Mesendoderm (in vitro differentiated cells): ENCODE data around the gene RNASE4.

Experiments
- DNase-seq: peaks from one replicate; pipeline ENCODE4 v3.0.0; 2013
- H2AK5ac ChIP-seq: 2 replicates; pipeline ENCODE4 v1.6.1; 2013; ENCODE audit warnings: low read length, inconsistent platforms
- H2BK120ac ChIP-seq: 2 replicates; pipeline ENCODE4 v1.6.1; 2013; ENCODE audit warnings: low read depth, mild to moderate bottlenecking, low read length, moderate library complexity, mixed read lengths
- H2BK15ac ChIP-seq: replicated peaks from 2 replicates; pipeline ENCODE4 v1.6.1; 2013; ENCODE audit warnings: low read depth, mild to moderate bottlenecking, moderate library complexity
- H2BK5ac ChIP-seq: 2 replicates; pipeline ENCODE4 v1.6.1; 2013; ENCODE audit warnings: low read length, inconsistent platforms
- H3K18ac ChIP-seq: 2 replicates; pipeline ENCODE4 v1.6.1; 2013; ENCODE audit warnings: mild to moderate bottlenecking, low read length, mixed read lengths
- H3K23ac ChIP-seq: one replicate; pipeline ENCODE4 v1.6.1; 2013; ENCODE audit warnings: low read length
- H3K27ac ChIP-seq: 2 replicates; pipeline ENCODE4 v1.5.1; 2013; ENCODE audit warnings: low read depth, mild to moderate bottlenecking, inconsistent platforms, low read length, moderate library complexity
- H3K27me3 ChIP-seq: 2 replicates; pipeline ENCODE4 v1.6.1; 2013; ENCODE audit warnings: low read length, control low read depth, mild to moderate bottlenecking, inconsistent platforms; ENCODE audit not compliant: insufficient read depth, poor library complexity
- H3K36me3 ChIP-seq: 2 replicates; pipeline ENCODE4 v1.6.1; 2013; ENCODE audit warnings: low read length, inconsistent platforms; ENCODE audit not compliant: control insufficient read depth, insufficient read depth
- H3K4ac ChIP-seq: one replicate; pipeline ENCODE4 v1.6.1; 2013; ENCODE audit warnings: low read depth, mild to moderate bottlenecking, low read length, moderate library complexity
- H3K4me1 ChIP-seq: 2 replicates; pipeline ENCODE4 v1.6.1; 2013; ENCODE audit warnings: low read depth, low read length, inconsistent platforms; ENCODE audit not compliant: control insufficient read depth
- H3K4me2 ChIP-seq: 2 replicates; pipeline ENCODE4 v1.6.1; 2013; ENCODE audit warnings: low read length
- H3K4me3 ChIP-seq: 2 replicates; pipeline ENCODE4 v1.5.1; 2013; ENCODE audit warnings: mild to moderate bottlenecking, low read length
- H3K56ac ChIP-seq: one replicate; pipeline ENCODE4 v1.6.1; 2013; ENCODE audit warnings: low read length
- H3K79me1 ChIP-seq: 2 replicates; pipeline ENCODE4 v1.6.1; 2013; ENCODE audit warnings: low read length, inconsistent platforms
- H3K79me2 ChIP-seq: 2 replicates; pipeline ENCODE4 v1.6.1; 2013; ENCODE audit warnings: mild to moderate bottlenecking, low read length; ENCODE audit not compliant: control insufficient read depth, insufficient read depth
- H3K9ac ChIP-seq: 2 replicates; pipeline ENCODE4 v1.6.1; 2013; ENCODE audit warnings: low read length, inconsistent platforms
- H4K5ac ChIP-seq: one replicate; pipeline ENCODE4 v1.6.1; 2013; ENCODE audit warnings: low read length
- H4K8ac ChIP-seq: one replicate; pipeline ENCODE4 v1.6.1; 2013; ENCODE audit warnings: low read depth, mild to moderate bottlenecking, control low read depth, low read length, moderate library complexity
- WGBS: extraction: QIAGEN DNeasy Blood & Tissue Kit; methylation state at CpG from one replicate; pipeline ENCODE4 v1.1.7; 2013; ENCODE audit warnings: low lambda C conversion rate, missing lambda C conversion rate; ENCODE audit not compliant: insufficient coverage; ENCODE audit errors: extremely low coverage; 5-methylcytosine and 5-hydroxymethylcytosine counted together

Gene RNASE4

GRCh38 chr14:20658246-20658645 is 26.1 kb upstream of the RNASE4 start:
- Histone ChIP-seq H3K4me1 (peaks cover 6% of the 10 kb centered on the region), H4K5ac (no peak overlapping the region), H3K27ac (no peak overlapping the region), H3K4ac (no peak overlapping the region), H3K79me2 (no peaks in the 10 kb centered on the region), H2BK5ac (no peak overlapping the region), H3K79me1 (no peaks in the 10 kb centered on the region), H3K18ac (no peak overlapping the region), H3K4me3 (no peak overlapping the region), H2BK15ac (no peak overlapping the region), H3K4me2 (no peak overlapping the region), H2AK5ac (no peak overlapping the region), H3K36me3 (no peaks in the 10 kb centered on the region), H3K56ac (peak overlapping the region; percentile 31), H3K23ac (no peak overlapping the region), H4K8ac (no peak overlapping the region), H2BK120ac (no peak overlapping the region), H3K27me3 (no peaks in the 10 kb centered on the region), H3K9ac (no peak overlapping the region)
- DNase-seq = no peak
- WGBS = no CpG with 5 or more reads among the region's 3 CpGs

GRCh38 chr14:20659336-20659735 is 25.0 kb upstream of the RNASE4 start:
- Histone ChIP-seq H3K56ac (no peak overlapping the region), H2AK5ac (peak overlapping the region; percentile 19), H2BK15ac (no peak overlapping the region), H3K23ac (no peak overlapping the region), H3K4ac (no peak overlapping the region), H3K4me3 (no peak overlapping the region), H3K79me2 (no peaks in the 10 kb centered on the region), H3K4me2 (no peak overlapping the region), H2BK120ac (no peak overlapping the region), H4K5ac (no peak overlapping the region), H3K4me1 (peaks cover 6% of the 10 kb centered on the region), H4K8ac (no peak overlapping the region), H3K27ac (no peak overlapping the region), H3K9ac (no peak overlapping the region), H3K79me1 (no peaks in the 10 kb centered on the region), H3K36me3 (no peaks in the 10 kb centered on the region), H3K18ac (no peak overlapping the region), H3K27me3 (no peaks in the 10 kb centered on the region), H2BK5ac (no peak overlapping the region)
- WGBS = no CpG with 5 or more reads among the region's 6 CpGs
- no peak for DNase-seq

GRCh38 chr14:20659813-20660395 is 24.5 kb upstream of the RNASE4 start:
- Histone ChIP-seq H2BK15ac (no peak overlapping the region), H3K23ac (no peak overlapping the region), H3K27me3 (no peaks in the 10 kb centered on the region), H3K18ac (no peak overlapping the region), H3K36me3 (no peaks in the 10 kb centered on the region), H2AK5ac (no peak overlapping the region), H3K4me3 (no peak overlapping the region), H3K79me2 (no peaks in the 10 kb centered on the region), H3K4ac (no peak overlapping the region), H4K5ac (no peak overlapping the region), H4K8ac (no peak overlapping the region), H3K56ac (no peak overlapping the region), H3K79me1 (no peaks in the 10 kb centered on the region), H3K9ac (no peak overlapping the region), H2BK5ac (no peak overlapping the region), H3K4me2 (no peak overlapping the region), H3K27ac (no peak overlapping the region), H3K4me1 (peaks cover 6% of the 10 kb centered on the region), H2BK120ac (no peak overlapping the region)
- DNase-seq = no peak
- WGBS = no CpG with 5 or more reads among the region's 26 CpGs

GRCh38 chr14:20661197-20661596 is 23.2 kb upstream of the RNASE4 start:
- WGBS = no CpG with 5 or more reads among the region's 2 CpGs
- H3K4me1 ChIP-seq = no peaks in the 10 kb centered on the region
- no peak overlapping the region for H3K27ac ChIP-seq
- H2BK15ac ChIP-seq = no peak overlapping the region
- H3K4me3 ChIP-seq = no peak overlapping the region
- no peak overlapping the region for H4K8ac ChIP-seq
- H3K79me2 ChIP-seq = no peaks in the 10 kb centered on the region
- no peak overlapping the region for H3K9ac ChIP-seq
- H3K18ac ChIP-seq = no peak overlapping the region
- no peaks in the 10 kb centered on the region for H3K27me3 ChIP-seq
- no peaks in the 10 kb centered on the region for H3K36me3 ChIP-seq
- H2BK120ac ChIP-seq = no peak overlapping the region
- H3K4ac ChIP-seq = no peak overlapping the region
- no peak overlapping the region for H2BK5ac ChIP-seq
- no peak for DNase-seq
- no peak overlapping the region for H2AK5ac ChIP-seq
- no peak overlapping the region for H3K4me2 ChIP-seq
- H3K23ac ChIP-seq = no peak overlapping the region
- H4K5ac ChIP-seq = no peak overlapping the region
- H3K79me1 ChIP-seq = no peaks in the 10 kb centered on the region
- no peak overlapping the region for H3K56ac ChIP-seq

GRCh38 chr14:20662968-20663732 is 21.2 kb upstream of the RNASE4 start:
- Histone ChIP-seq H3K79me1 (no peaks in the 10 kb centered on the region), H3K18ac (no peak overlapping the region), H3K23ac (no peak overlapping the region), H3K4me3 (peak overlapping the region; percentile 60), H3K27ac (no peak overlapping the region), H3K56ac (peak overlapping the region; percentile 86), H3K4me2 (peak overlapping the region; percentile 94), H2BK5ac (no peak overlapping the region), H4K5ac (no peak overlapping the region), H3K4ac (no peak overlapping the region), H3K4me1 (no peaks in the 10 kb centered on the region), H3K9ac (peak overlapping the region; percentile 55), H3K36me3 (no peaks in the 10 kb centered on the region), H2BK15ac (no peak overlapping the region), H2BK120ac (no peak overlapping the region), H3K79me2 (no peaks in the 10 kb centered on the region), H2AK5ac (no peak overlapping the region), H3K27me3 (no peaks in the 10 kb centered on the region), H4K8ac (no peak overlapping the region)
- DNase-seq = peak; percentile 96
- no CpG with 5 or more reads among the region's 31 CpGs for WGBS
